Kidney (tissue), 14 donors: ENCODE data around the gene USP9X. TPM values are rescaled to one million over a fixed set of nuclear protein-coding genes. Genes with fewer than 3 reads are reported as not detected.

ENCODE experiments used
- DNase-seq, 5 donors: peaks; one replicate each; pipeline ENCODE4 v3.0.0-alpha.2; 2013 to 2020
- FAIRE-seq: peaks from 2 replicates; lab custom pipeline; 2012; peaks lifted over from hg19 to GRCh38; lab: Jason Lieb, UNC
- H3K27ac ChIP-seq, 2 donors: one replicate each; pipeline ENCODE4 v1.7.0; 2013; ENCODE audit warnings: low read depth in 2 of 2, low read length in 2 of 2, inconsistent platforms in 1 of 2
- H3K27me3 ChIP-seq: one replicate; pipeline ENCODE4 v1.7.1; 2013; ENCODE audit warnings: low read length, inconsistent platforms; ENCODE audit not compliant: control insufficient read depth, insufficient read depth
- H3K36me3 ChIP-seq, 3 donors: one replicate each; pipeline versions ENCODE4 v1.7.0 to v1.7.1; 2013; ENCODE audit warnings: low read length in 3 of 3, control low read depth in 1 of 3, inconsistent platforms in 1 of 3; ENCODE audit not compliant: insufficient read depth in 3 of 3, control insufficient read depth in 2 of 3
- H3K4me1 ChIP-seq, 3 donors: one replicate each; pipeline versions ENCODE4 v1.7.0 to v1.7.1; 2013; ENCODE audit warnings: low read length in 3 of 3, inconsistent platforms in 1 of 3, low read depth in 1 of 3; ENCODE audit not compliant: control insufficient read depth in 2 of 3, insufficient read depth in 2 of 3
- H3K4me3 ChIP-seq, 3 donors: one replicate each; pipeline versions ENCODE4 v1.7.0 to v1.8.1; 2013; ENCODE audit warnings: low read length in 3 of 3, control low read depth in 1 of 3, inconsistent platforms in 1 of 3
- H3K9ac ChIP-seq, 3 donors: one replicate each; pipeline versions ENCODE4 v1.7.0 to v1.7.1; 2013; ENCODE audit warnings: low read length in 3 of 3, control low read depth in 1 of 3, inconsistent platforms in 1 of 3
- H3K9me3 ChIP-seq, 3 donors: one replicate each; pipeline versions ENCODE4 v1.7.0 to v1.7.1; 2013; ENCODE audit warnings: low read length in 3 of 3, control low read depth in 1 of 3, inconsistent platforms in 1 of 3; ENCODE audit not compliant: control insufficient read depth in 2 of 3, insufficient read depth in 1 of 3
- intact Hi-C: fragments of 100-400 bp; cut with DNase I; formaldehyde crosslinking; loops from one replicate; pipeline ENCODE4 v1.11.1; 2022
- polyA plus RNA-seq: library from polyadenylated mRNA; stranded (reverse); fragments of 350-450 nt; fragmentation: Illumina TruSeq; extraction: RNeasy Lipid Tissue Mini Kit (QIAGEN cat#74804); gene quantifications from one replicate; pipeline ENCODE4 v1.2.3, GENCODE V29; 2014; ENCODE audit warnings: low read depth, low replicate concordance; ENCODE audit not compliant: insufficient read depth
- total RNA-seq: library from RNA; stranded (reverse); fragmentation: NEBNext Ultra II Directional; extraction: Animal tissue kit (Norgen Biotek cat#: 25700); gene quantifications from one replicate; pipeline ENCODE4 v1.2.1, GENCODE V29; 2021
- TF ChIP-seq, protein P1 (sequence below): IDR thresholded peaks from 3 replicates; pipeline ENCODE4 v1.5.1; 2012; ENCODE audit warnings: mild to moderate bottlenecking, moderate library complexity, borderline replicate concordance; ENCODE audit not compliant: insufficient read depth; ENCODE audit errors: extremely low read depth
- donor health status: control.
- donor health status: control.
- donor health status: control.
- donor health status: control.
- donor health status: control.
- donor health status: DM: yes; HTN: yes; CAD: no.
- donor health status: Normal renal cell carcinoma (clear cell type).

USP9X gene
- total and polyA plus RNA-seq, 2 donors from 2014 or later: 12.0 to 86.8 TPM

DNA sequence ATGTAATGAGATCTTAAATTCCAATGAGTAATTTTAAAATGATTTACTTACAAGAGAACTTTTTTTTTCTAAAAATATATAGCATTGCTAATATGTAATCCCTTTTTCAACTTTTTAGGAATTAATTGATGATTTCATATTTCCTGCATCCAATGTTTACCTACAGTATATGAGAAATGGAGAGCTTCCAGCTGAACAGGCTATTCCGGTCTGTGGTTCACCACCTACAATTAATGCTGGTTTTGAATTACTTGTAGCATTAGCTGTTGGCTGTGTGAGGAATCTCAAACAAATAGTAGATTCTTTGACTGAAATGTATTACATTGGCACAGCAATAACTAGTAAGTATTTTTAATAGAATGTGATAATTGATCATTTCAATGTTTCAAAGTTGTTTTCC is 113.2 kb downstream of the USP9X start:
- DNase-seq (no peak), FAIRE-seq (no peak)
- no peak overlapping the region for H3K9ac ChIP-seq
- H3K27ac ChIP-seq: no peak overlapping the region
- TF ChIP-seq, protein P1, sequence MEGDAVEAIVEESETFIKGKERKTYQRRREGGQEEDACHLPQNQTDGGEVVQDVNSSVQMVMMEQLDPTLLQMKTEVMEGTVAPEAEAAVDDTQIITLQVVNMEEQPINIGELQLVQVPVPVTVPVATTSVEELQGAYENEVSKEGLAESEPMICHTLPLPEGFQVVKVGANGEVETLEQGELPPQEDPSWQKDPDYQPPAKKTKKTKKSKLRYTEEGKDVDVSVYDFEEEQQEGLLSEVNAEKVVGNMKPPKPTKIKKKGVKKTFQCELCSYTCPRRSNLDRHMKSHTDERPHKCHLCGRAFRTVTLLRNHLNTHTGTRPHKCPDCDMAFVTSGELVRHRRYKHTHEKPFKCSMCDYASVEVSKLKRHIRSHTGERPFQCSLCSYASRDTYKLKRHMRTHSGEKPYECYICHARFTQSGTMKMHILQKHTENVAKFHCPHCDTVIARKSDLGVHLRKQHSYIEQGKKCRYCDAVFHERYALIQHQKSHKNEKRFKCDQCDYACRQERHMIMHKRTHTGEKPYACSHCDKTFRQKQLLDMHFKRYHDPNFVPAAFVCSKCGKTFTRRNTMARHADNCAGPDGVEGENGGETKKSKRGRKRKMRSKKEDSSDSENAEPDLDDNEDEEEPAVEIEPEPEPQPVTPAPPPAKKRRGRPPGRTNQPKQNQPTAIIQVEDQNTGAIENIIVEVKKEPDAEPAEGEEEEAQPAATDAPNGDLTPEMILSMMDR: no peak
- H3K4me1 ChIP-seq: no peaks in the 10 kb centered on the region
- H3K4me3 ChIP-seq: no peak overlapping the region
- intact Hi-C loops: no loop called here
- H3K27me3 ChIP-seq: no peaks in the 10 kb centered on the region
- peaks cover 2 to 13% (median 2%) of the 10 kb centered on the region in 3 donors for H3K36me3 ChIP-seq
- no peaks in the 10 kb centered on the region for H3K9me3 ChIP-seq

DNA sequence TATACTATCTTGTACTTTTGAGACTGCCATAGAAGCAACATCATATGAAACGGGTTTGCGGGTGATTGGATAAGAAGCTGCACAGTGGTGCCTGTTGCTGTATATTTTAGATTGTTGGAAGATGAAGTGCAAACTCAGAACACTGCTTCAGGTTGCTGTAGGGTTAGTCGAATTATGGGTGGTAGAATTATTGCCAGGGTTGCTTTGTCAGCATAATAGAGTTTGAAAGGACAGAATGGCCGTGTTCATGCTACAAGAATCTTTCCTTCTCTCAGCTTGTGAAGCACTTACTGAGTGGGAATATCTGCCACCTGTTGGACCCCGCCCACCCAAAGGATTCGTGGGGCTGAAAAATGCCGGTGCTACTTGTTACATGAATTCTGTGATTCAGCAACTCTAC is 115.5 kb downstream of the USP9X start:
- intact Hi-C loops: no loop called here
- Histone ChIP-seq H3K27ac (no peak overlapping the region), H3K9ac (no peak overlapping the region), H3K4me3 (no peak overlapping the region), H3K4me1 (no peaks in the 10 kb centered on the region), H3K9me3 (no peaks in the 10 kb centered on the region), H3K27me3 (no peaks in the 10 kb centered on the region), H3K36me3 (peaks cover 2 to 19% (median 8%) of the 10 kb centered on the region in 3 donors)
- FAIRE-seq: no peak
- TF ChIP-seq, protein P1: no peak
- DNase-seq: no peak

DNA sequence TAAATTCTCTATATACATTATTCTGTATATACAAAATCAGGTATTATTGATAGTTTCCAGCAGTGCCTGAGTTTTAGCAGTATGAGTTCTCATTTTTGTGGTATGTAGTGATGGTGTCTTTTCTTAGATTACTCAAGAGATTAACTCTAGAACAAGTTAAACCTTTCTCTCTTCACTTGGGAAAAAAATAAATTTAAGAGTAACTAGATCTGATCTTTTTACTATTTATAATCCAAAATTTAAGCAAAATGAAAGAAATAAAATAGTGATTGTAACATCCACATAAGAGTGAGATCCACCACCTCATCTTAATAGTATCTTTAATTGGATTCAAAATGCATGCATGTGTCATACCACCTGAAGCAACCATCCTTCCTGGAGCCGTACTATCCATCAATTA is 124.6 kb downstream of the USP9X start:
- Histone ChIP-seq H3K36me3 (peaks cover 0 to 13% (median 11%) of the 10 kb centered on the region in 3 donors), H3K4me3 (no peak overlapping the region), H3K27me3 (no peaks in the 10 kb centered on the region), H3K4me1 (no peaks in the 10 kb centered on the region), H3K9me3 (peaks cover 0 to 2% (median 0%) of the 10 kb centered on the region in 3 donors), H3K27ac (no peak overlapping the region), H3K9ac (no peak overlapping the region)
- DNase-seq (no peak), FAIRE-seq (no peak)
- intact Hi-C loops: no loop called here
- TF ChIP-seq, protein P1: no peak

DNA sequence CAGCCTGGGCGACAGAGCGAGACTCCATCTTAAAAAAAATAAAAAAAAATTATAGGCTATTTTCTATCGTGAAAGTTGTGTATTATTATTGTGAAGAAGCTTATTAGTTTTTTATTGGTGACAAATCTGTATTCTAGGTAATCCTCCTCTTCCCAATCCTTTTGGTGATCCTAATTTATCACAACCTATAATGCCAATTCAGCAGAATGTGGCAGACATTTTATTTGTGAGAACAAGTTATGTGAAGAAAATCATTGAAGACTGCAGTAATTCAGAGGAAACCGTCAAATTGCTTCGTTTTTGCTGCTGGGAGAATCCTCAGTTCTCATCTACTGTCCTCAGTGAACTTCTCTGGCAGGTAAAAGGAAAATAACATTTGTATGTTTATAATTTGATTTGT is 139.4 kb downstream of the USP9X start:
- FAIRE-seq (no peak), DNase-seq (no peak)
- no peaks in the 10 kb centered on the region for H3K9me3 ChIP-seq
- intact Hi-C loops: no loop called here
- peaks cover 6 to 33% (median 10%) of the 10 kb centered on the region in 3 donors for H3K36me3 ChIP-seq
- H3K4me1 ChIP-seq: no peaks in the 10 kb centered on the region
- no peak overlapping the region for H3K4me3 ChIP-seq
- H3K27me3 ChIP-seq: no peaks in the 10 kb centered on the region
- H3K27ac ChIP-seq: no peak overlapping the region
- TF ChIP-seq, protein P1: no peak
- no peak overlapping the region for H3K9ac ChIP-seq
